ENCODE measurements around the gene PEX11G.

PEX11G gene

GRCh38 chr19:7521551-7522071, 32.8 kb upstream of the PEX11G start:
- no peak for DNase-seq

- no peak for DNase-seq
Measured at GRCh38 chr19:7520131-7521051, 31.6 kb upstream of the PEX11G start.

GRCh38 chr19:7519361-7520130, 30.7 kb upstream of the PEX11G start:
- no peak for DNase-seq

- no peak for DNase-seq
Measured at GRCh38 chr19:7516878-7517277, 28.0 kb upstream of the PEX11G start.

GRCh38 chr19:7516333-7516732, 27.5 kb upstream of the PEX11G start:
- no peak for DNase-seq

GRCh38 chr19:7515645-7516151, 26.9 kb upstream of the PEX11G start, which contains the start of gene ZNF358:
ZNF358 (plus strand) TSS chr19:7516103; CDS start chr19:7519243, 3,140 bp downstream.
- DNase-seq = no peak

- no peak for DNase-seq
Measured at GRCh38 chr19:7515110-7515644, 26.3 kb upstream of the PEX11G start.

- no peak for DNase-seq
Measured at GRCh38 chr19:7513809-7514642, 25.2 kb upstream of the PEX11G start.

- no peak for DNase-seq
Measured at GRCh38 chr19:7512400-7512851, 23.6 kb upstream of the PEX11G start.

- no peak for DNase-seq
Measured at GRCh38 chr19:7509625-7510024, 20.8 kb upstream of the PEX11G start.

GRCh38 chr19:7507884-7508283, 19.0 kb upstream of the PEX11G start:
- no peak for DNase-seq

GRCh38 chr19:7506385-7507328, 17.8 kb upstream of the PEX11G start:
- no peak for DNase-seq

GRCh38 chr19:7505682-7506384, 17.0 kb upstream of the PEX11G start:
- no peak for DNase-seq

GRCh38 chr19:7505288-7505681, 16.4 kb upstream of the PEX11G start:
- DNase-seq = no peak

GRCh38 chr19:7504684-7505083, 15.8 kb upstream of the PEX11G start:
- no peak for DNase-seq

- no peak for DNase-seq
Measured at GRCh38 chr19:7502552-7502951, 13.7 kb upstream of the PEX11G start.

GRCh38 chr19:7500811-7501450, 12.1 kb upstream of the PEX11G start:
- no peak for DNase-seq

GRCh38 chr19:7497292-7497691, 8.5 kb upstream of the PEX11G start:
- DNase-seq = no peak

- no peak for DNase-seq
Measured at GRCh38 chr19:7494416-7495098, 5.7 kb upstream of the PEX11G start.

Data from activated T-cell treated with anti-CD3 and anti-CD28 coated beads for 4 hours (primary cell).